Measurements from ENCODE around the gene POC1A.

DNA sequence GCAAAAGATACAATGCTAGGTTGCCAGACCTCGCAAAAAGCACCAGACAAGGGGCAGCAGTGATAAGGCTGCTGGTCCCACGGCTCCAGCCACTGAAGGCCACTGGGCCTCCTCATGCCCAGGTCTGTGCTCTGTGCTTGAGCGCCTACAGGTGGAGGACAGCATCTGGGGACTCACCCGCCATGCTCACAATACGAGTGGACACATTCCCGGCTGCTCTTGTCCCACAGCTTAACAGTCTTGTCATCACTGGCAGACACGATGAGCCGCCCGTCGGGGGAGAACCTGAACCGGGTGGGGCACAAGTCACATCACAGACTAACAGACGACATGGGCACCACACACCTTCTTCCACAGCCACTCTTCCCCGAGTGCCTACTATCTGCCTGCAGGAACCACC is 7.4 kb downstream of the POC1A start:
- TF ChIP-seq, protein P1, sequence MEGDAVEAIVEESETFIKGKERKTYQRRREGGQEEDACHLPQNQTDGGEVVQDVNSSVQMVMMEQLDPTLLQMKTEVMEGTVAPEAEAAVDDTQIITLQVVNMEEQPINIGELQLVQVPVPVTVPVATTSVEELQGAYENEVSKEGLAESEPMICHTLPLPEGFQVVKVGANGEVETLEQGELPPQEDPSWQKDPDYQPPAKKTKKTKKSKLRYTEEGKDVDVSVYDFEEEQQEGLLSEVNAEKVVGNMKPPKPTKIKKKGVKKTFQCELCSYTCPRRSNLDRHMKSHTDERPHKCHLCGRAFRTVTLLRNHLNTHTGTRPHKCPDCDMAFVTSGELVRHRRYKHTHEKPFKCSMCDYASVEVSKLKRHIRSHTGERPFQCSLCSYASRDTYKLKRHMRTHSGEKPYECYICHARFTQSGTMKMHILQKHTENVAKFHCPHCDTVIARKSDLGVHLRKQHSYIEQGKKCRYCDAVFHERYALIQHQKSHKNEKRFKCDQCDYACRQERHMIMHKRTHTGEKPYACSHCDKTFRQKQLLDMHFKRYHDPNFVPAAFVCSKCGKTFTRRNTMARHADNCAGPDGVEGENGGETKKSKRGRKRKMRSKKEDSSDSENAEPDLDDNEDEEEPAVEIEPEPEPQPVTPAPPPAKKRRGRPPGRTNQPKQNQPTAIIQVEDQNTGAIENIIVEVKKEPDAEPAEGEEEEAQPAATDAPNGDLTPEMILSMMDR (conservative IDR thresholded peaks at IDR 0.05): no peak
- no peak for TF ChIP-seq ZFX (IDR thresholded peaks at IDR 0.05)

Measured in C4-2B (cell line).